Smooth muscle cell (in vitro differentiated cells): ENCODE data around the gene RELL2. TPM values are rescaled to one million over a fixed set of nuclear protein-coding genes. Genes with fewer than 3 reads are reported as not detected.
A peak's percentile ranks its signal among the peaks of the same experiment; 100 is the strongest.

Experiments used
- DNase-seq: peaks from one replicate; lab custom pipeline; 2025; ENCODE audit not compliant: unreplicated experiment; lab: John Stamatoyannopoulos, UW
- H2AFZ ChIP-seq: fragments of 200-600 bp; sonication (generic); 2 replicates; pipeline ENCODE4 v1.6.0; 2016; ENCODE audit warnings: antibody characterized with exemption, low read depth, mild to moderate bottlenecking
- H3F3A ChIP-seq: fragments of 200-600 bp; sonication (generic); 2 replicates; pipeline ENCODE4 v1.6.0; 2017; ENCODE audit warnings: antibody characterized with exemption, low read depth
- H3K27ac ChIP-seq: fragments of 200-600 bp; sonication (generic); 2 replicates; pipeline ENCODE4 v1.5.1; 2016; ENCODE audit warnings: low read depth, mild to moderate bottlenecking
- H3K27me3 ChIP-seq: fragments of 200-600 bp; sonication (generic); 2 replicates; pipeline ENCODE4 v1.6.1; 2016; ENCODE audit warnings: low read depth, mild to moderate bottlenecking
- H3K36me3 ChIP-seq: fragments of 200-600 bp; sonication (generic); 2 replicates; pipeline ENCODE4 v1.5.1; 2016; ENCODE audit warnings: low read depth
- H3K4me1 ChIP-seq: fragments of 200-600 bp; sonication (generic); 2 replicates; pipeline ENCODE4 v1.5.1; 2016; ENCODE audit warnings: low read depth
- H3K4me2 ChIP-seq: fragments of 200-600 bp; sonication (generic); 2 replicates; pipeline ENCODE4 v1.6.0; 2016; ENCODE audit warnings: mild to moderate bottlenecking
- H3K4me3 ChIP-seq: fragments of 200-600 bp; sonication (generic); 2 replicates; pipeline ENCODE4 v1.5.1; 2016; ENCODE audit warnings: mild to moderate bottlenecking
- H3K79me2 ChIP-seq: fragments of 200-600 bp; sonication (generic); 2 replicates; pipeline ENCODE4 v1.6.0; 2016; ENCODE audit warnings: low read depth, mild to moderate bottlenecking
- H3K9ac ChIP-seq: fragments of 200-600 bp; sonication (generic); 2 replicates; pipeline ENCODE4 v1.6.0; 2016; ENCODE audit warnings: low read depth
- H3K9me3 ChIP-seq: fragments of 200-600 bp; sonication (generic); replicated peaks from 2 replicates; pipeline ENCODE4 v1.5.1; 2016; ENCODE audit warnings: low read depth
- H4K20me1 ChIP-seq: fragments of 200-600 bp; sonication (generic); 2 replicates; pipeline ENCODE4 v1.6.0; 2016; ENCODE audit warnings: low read depth
- CTCF ChIP-seq: fragments of 200-600 bp; sonication (generic); IDR thresholded peaks from 2 replicates; pipeline ENCODE4 v1.5.1; 2017; ENCODE audit warnings: borderline replicate concordance, mild to moderate bottlenecking, antibody characterized with exemption; ENCODE audit not compliant: insufficient read depth, poor library complexity, severe bottlenecking
- WGBS: methylation state at CpG from one replicate; pipeline ENCODE4 v1.1.7; 2016; ENCODE audit warnings: low lambda C conversion rate; 5-methylcytosine and 5-hydroxymethylcytosine counted together
- polyA plus RNA-seq: library from polyadenylated mRNA; unstranded; fragments of >200 nt; fragmentation: Nextera tagmentation; extraction: Ambion mirVana; gene quantifications from 2 replicates; pipeline ENCODE4 v1.2.1, GENCODE V29; 2016
- total RNA-seq: library from RNA; depleted of rRNA; stranded (reverse); fragments of >200 nt; gene quantifications from 2 replicates; pipeline ENCODE4 v1.2.3, GENCODE V29; 2014

Gene RELL2
- total and polyA plus RNA-seq, 2 experiments from 2014 or later, result 4.2 to 8.7 TPM

GRCh38 chr5:141597814-141598213 lies 39.0 kb upstream of the RELL2 start:
- no peak for DNase-seq
- WGBS, result 96% methylated on average over 2 of the region's 2 CpGs
- Histone ChIP-seq H3K27ac (no peak overlapping the region), H4K20me1 (peaks cover 20% of the 10 kb centered on the region), H2AFZ (no peak overlapping the region), H3K9ac (no peak overlapping the region), H3K9me3 (no peaks in the 10 kb centered on the region), H3K4me2 (no peak overlapping the region), H3K27me3 (no peaks in the 10 kb centered on the region), H3F3A (no peaks in the 10 kb centered on the region), H3K4me3 (no peak overlapping the region), H3K4me1 (no peaks in the 10 kb centered on the region), H3K79me2 (peaks cover 70% of the 10 kb centered on the region), H3K36me3 (no peaks in the 10 kb centered on the region)
- no peak for TF ChIP-seq CTCF

- Histone ChIP-seq H4K20me1 (peaks cover 14% of the 10 kb centered on the region), H3K4me3 (no peak overlapping the region), H3K4me1 (no peaks in the 10 kb centered on the region), H2AFZ (no peak overlapping the region), H3K27ac (no peak overlapping the region), H3K9me3 (no peaks in the 10 kb centered on the region), H3K27me3 (no peaks in the 10 kb centered on the region), H3F3A (no peaks in the 10 kb centered on the region), H3K9ac (no peak overlapping the region), H3K4me2 (no peak overlapping the region), H3K79me2 (peaks cover 78% of the 10 kb centered on the region), H3K36me3 (no peaks in the 10 kb centered on the region)
- 95% methylated on average over 3 of the region's 3 CpGs for WGBS
- DNase-seq, result no peak
- TF ChIP-seq CTCF, result no peak
These were observed 38.1 kb upstream of the RELL2 start for GRCh38 chr5:141598391-141599345.

- Histone ChIP-seq H3K4me3 (no peak overlapping the region), H3K79me2 (peaks cover 79% of the 10 kb centered on the region), H3K27ac (peak overlapping the region; percentile 81), H3K36me3 (no peaks in the 10 kb centered on the region), H3K4me2 (no peak overlapping the region), H2AFZ (no peak overlapping the region), H4K20me1 (peaks cover 18% of the 10 kb centered on the region), H3K4me1 (no peaks in the 10 kb centered on the region), H3K9ac (no peak overlapping the region), H3F3A (no peaks in the 10 kb centered on the region), H3K27me3 (no peaks in the 10 kb centered on the region), H3K9me3 (no peaks in the 10 kb centered on the region)
- 96% methylated on average over 1 of the region's 1 CpG for WGBS
- no peak for DNase-seq
- no peak for TF ChIP-seq CTCF
These were observed 34.2 kb upstream of the RELL2 start for GRCh38 chr5:141602606-141603005.
